Stimulated activated CD8-positive, alpha-beta memory T cell treated with anti-CD3 and anti-CD28 coated beads, Interleukin-12 subunit alpha, Interleukin-12 subunit beta, amount 100 ng/mL, for 1 hour (primary cell): ENCODE results near the gene EIF4E3.

Experiments
- DNase-seq: peaks from one replicate; pipeline ENCODE4 v3.0.0-alpha.2; 2020; ENCODE audit warnings: low read depth

EIF4E3 gene

DNA sequence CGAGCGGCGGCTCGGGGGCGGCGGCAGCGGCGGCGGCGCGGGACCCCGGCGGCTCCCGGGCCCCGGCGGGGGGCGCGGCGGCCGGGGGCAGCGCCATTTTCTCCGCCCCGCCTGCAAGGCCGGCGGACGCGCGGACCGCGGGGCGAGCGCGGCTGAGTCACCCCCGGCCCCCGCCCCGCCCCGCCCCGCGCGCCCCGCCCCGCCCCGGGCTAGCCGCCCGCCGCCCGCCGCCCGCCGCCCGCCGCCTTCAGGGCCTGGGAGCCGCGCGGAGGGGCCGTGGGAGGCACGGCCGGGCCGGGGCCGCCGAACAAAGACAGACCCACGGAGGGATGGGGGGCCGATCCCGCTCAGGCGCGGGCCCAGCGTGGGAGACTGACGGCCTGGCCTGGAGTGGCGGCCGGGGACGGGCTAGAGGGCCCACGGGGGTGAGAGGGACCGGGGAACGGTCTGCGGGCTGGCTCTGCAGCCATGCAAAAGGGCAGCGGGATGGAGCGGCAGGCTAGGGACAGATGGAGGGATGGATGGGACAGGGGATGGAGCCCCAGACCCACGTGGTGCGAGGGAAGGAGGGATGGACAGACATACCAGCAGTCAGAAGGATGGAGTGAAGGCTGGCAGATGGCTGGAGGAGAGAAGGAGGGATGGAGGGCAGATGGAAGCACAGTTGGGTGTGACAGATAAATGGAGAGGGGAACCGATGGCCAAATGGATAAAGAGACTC lies at the start of gene EIF4E3:
EIF4E3 (minus strand) TSS at position 132 of the 721 bp plus-strand sequence; CDS start at position 97, 35 bp downstream.
- no peak for DNase-seq

DNA sequence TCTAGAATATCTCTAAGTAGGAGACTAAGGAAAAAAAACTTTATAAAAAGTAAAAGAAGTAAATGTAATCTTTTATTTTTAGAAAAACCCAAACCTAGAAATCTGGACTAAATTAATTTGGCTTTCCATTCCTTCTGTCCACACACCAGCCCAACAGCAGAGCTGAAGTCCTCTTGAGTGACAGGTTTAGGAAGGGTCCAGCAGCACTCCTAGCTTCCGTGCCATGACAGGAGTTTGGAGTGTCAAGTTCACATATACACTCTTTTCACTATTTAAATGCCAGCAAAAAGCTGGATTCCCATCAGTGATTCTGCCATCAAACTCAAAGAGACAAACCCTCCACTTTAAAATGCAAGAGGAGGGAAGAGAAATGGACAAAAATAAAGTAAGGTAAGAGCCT lies 46.7 kb upstream of the EIF4E3 start:
- DNase-seq = no peak

DNA sequence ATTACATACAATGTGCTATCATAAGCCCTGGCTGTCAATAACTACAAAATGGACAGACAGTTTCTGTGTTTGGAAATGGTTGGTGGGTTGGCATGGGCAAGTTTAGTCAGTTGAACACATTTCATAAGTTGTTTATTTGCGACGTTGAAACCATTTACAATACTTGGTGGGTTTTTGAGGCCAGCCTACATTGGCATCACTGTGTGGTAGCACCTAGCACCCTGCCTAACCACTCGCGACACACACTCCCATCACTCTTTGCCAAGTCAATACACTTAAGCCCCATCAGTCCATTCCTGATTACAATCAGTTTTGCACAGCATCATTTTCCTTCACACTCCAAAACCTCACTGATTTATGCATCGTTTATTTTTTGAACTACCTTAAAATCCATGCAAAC lies 45.9 kb upstream of the EIF4E3 start:
- no peak for DNase-seq

DNA sequence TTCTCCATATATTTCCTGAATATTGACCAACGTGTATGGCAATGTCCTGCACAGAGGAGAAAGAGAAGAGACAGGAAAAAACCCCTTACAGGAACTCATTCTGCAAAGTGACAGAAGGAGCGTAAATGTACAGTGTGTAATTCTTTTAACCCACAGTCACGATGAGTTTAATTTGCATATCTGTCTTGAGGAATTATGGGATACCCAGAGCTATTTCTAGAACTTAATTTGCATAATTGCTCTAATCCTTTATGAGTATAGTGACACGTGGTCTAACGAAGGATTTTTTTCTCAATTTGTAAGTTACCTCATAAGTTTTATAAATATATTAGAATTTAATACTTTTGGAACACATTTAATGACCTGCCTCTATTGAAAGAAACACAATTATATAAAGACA lies 38.2 kb upstream of the EIF4E3 start:
- DNase-seq = no peak

DNA sequence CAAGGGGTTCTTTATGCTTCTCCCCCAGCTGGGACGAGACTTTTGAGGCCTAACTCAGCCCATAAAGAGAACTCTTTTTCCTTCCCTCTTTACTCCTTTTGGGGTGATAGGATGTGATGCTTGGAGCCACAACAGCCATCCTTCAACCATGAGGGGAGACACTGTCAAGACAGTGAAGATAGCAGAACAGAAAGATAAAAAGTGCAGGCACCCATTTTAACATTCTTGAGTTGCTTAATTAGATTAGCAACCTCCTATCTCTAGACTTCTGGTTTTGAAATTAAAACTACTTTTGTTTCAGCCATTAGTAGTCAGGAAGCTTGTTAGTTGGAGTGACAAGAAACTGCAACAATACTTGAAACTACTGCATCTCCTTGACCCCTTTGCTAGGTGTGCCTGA lies 34.9 kb upstream of the EIF4E3 start:
- DNase-seq = no peak

DNA sequence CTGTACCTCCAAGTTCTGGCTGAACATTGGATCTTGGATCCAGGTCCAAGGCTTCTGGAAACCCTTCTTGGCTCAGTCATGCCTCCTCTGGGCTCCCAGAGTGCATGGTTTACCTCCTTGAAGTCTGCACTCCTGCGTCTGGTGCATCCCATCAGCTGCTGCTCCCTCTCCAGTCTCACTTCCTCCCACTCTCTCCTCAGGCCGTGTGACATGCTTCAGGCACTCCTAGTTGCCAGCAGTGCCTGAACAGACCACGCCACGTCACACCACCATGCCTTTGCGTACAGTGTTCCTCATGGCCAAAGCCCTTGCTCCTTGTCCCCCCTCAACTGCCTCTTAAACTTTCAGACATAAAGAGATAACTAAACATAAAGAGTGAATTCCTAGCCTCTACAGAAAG lies 34.2 kb upstream of the EIF4E3 start:
- DNase-seq = no peak

DNA sequence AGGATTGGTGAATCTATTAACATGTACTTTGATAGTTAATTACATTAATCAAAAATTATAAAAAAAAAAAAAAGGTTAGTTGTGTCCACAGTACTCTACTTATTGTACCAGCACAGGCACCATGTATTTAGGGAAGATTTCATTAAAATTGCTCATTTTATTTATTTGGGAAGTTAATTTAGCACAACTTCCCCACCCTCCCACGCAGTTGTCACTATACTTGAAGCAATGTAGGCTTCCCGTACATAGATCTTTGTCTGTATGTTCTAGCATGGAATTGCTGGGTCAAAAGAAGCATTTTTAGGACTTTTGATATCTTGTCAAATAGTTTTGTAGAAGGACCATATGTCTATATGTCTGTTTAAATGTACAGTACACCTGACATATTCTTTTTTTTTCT lies 32.9 kb upstream of the EIF4E3 start:
- no peak for DNase-seq

DNA sequence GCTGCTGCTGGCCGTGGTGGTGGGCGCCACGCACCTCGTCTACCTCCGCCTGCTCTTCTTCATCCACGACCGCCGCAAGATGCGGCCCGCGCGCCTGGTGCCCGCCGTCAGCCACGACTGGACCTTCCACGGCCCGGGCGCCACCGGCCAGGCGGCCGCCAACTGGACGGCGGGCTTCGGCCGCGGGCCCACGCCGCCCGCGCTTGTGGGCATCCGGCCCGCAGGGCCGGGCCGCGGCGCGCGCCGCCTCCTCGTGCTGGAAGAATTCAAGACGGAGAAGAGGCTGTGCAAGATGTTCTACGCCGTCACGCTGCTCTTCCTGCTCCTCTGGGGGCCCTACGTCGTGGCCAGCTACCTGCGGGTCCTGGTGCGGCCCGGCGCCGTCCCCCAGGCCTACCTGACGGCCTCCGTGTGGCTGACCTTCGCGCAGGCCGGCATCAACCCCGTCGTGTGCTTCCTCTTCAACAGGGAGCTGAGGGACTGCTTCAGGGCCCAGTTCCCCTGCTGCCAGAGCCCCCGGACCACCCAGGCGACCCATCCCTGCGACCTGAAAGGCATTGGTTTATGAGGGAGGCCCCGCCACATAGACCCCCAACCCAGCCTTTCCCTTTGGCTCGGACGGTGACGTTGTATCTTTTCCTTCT lies 29.5 kb upstream of the EIF4E3 start:
- no peak for DNase-seq

DNA sequence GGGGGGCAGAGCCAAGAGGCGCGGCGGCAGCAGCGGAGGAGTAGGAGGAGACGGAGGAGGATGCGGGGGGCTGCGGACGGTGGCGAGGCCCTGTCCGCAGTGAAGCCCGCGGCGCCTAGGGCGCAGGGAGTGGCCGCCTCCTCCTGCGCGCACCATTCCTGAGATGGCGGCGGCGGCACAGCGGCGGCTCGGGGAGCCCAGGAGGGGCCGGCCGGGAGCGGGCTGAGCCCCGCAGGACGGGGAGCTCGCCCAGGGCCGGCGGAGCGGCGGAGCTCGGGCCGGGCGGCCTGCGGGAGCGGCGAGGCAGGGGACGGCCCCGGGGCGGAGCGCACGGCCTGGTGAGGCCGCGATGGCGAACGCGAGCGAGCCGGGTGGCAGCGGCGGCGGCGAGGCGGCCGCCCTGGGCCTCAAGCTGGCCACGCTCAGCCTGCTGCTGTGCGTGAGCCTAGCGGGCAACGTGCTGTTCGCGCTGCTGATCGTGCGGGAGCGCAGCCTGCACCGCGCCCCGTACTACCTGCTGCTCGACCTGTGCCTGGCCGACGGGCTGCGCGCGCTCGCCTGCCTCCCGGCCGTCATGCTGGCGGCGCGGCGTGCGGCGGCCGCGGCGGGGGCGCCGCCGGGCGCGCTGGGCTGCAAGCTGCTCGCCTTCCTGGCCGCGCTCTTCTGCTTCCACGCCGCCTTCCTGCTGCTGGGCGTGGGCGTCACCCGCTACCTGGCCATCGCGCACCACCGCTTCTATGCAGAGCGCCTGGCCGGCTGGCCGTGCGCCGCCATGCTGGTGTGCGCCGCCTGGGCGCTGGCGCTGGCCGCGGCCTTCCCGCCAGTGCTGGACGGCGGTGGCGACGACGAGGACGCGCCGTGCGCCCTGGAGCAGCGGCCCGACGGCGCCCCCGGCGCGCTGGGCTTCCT lies 28.8 kb upstream of the EIF4E3 start, which contains the start of gene GPR27:
GPR27 (plus strand) TSS at position 155 of the 909 bp plus-strand sequence; CDS start at position 350, 195 bp downstream.
- no peak for DNase-seq

DNA sequence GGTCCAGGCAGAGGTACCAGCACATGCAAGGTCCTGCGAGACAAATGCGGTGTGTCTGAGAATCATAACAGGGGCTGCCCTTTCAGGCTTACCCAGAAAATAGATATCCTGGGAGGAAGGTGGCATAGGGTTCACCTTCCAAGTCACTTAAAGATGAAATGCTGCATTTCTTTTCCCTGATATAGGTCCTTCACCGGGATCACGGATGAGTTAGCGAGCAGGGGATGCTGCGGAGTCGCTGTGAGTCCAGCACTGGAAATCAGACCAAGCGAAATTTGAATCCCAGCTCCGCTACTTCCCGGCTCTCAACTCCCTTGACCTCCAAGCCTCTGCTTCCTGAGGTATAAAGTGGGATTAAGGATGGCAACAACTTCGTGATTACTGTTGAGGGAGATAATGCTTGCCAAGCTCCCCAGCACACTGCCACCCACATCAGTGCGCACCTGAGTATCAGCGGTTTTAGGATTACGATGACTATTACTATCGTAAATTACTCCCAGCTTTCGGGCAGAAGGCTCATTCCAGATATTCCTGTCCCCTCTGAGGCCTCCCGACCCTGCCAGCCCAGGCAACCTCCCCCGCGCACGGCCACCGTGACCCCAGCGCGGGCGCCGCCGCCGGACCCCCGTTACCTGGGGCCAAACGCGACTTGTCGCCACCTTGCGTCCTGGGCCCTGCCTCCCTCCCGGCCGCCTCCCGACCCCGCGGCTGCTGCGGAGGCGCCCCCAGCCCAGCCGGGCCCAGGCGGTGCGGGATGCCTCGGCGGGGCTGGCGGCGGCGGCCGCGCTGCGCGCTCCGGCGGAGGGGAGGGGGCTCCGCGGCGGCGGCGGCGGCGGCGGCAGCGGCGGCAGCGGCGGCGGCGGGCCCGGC lies 27.9 kb upstream of the EIF4E3 start:
- no peak for DNase-seq

DNA sequence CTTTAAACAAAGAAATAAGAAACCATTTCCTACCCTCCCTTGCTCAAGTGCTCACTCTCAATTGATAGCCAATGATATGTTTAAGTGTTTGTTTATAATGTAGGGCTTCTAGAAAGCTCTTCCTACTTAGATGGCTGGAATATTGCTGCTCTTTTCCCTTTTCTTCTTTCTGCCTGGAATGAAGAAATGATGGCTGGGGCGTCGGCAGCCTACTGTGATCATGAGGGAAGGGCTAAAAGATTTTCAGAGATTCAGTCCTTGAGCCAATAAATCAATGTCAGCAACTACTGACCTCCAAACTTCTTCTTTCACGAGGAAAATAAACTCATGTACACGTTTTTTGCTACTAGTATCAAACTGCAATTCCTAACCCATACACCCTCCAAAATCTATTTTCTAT lies 26.4 kb upstream of the EIF4E3 start:
- no peak for DNase-seq

DNA sequence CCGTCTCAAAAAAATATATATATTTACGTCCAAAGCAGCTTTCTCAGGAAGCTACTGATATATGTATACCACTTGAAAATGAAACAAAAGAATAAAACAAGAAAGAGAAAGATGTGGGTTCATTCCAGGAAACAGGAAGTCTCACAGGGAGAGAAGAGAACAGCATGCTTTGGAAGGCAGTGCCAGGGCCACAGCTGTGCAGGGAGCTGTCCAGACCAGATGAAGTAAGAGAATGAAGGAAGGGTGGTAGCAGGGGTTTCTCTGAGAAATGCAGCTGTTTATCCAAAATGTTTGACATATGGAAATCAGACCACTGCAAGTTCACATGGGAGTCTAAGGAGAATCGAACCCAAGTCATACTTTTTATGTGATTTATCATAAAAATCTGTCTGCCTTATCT lies 19.5 kb upstream of the EIF4E3 start:
- no peak for DNase-seq

DNA sequence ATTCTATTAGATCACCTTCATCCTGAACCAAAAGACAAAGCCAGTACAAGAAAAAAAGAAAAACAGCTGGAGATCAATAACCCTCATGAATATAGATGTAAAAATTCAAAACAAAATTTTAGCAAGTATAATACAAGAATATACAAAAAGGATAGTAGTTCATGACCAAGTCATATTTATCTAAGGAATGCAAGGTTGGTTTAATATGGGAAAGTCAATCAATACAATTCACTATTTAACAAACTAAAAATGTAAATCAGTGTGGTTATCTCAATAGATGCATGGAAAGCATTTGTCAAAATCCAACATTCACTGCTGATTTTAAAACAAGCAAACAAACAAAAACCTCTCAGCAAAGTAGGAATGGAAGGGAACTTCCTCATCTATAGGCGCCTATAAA lies 17.4 kb upstream of the EIF4E3 start:
- no peak for DNase-seq

DNA sequence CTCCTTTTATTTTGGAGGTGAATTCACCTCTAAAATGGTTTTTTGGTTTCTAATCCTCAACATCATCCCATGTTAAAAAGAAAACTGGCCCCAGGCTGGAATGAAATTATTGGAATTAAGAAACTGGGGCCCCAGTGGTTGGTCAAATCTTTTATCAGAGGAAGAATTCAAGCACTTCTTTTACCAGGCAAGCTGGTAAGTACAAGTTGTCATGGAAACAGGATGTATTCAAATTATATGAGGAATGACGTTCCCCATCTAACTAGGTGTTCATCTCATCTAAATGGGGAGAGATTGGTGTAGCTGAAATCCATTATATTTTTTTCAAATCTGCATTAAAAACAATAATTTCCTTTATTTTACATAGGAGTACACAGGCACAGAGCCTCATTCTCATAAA lies 9.7 kb upstream of the EIF4E3 start:
- DNase-seq = no peak

DNA sequence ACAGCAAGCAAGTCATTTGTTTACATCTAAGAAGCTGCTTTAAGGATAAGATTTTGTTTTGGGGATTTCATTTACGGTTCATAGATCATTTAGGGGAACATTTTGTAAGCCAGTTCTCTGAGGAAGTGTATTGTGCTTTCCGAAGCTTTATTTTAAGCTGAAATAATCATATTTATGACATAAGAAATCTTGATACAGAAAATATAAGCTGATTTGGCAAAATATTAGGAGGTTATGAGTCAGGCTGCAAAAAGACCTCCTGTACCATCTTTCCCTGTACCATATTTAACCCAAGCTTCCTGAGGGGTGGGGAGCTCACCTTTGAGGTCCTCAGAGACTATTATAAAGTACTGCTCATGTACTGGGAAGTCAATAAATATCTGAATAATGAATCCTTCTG lies 8.1 kb upstream of the EIF4E3 start:
- no peak for DNase-seq

DNA sequence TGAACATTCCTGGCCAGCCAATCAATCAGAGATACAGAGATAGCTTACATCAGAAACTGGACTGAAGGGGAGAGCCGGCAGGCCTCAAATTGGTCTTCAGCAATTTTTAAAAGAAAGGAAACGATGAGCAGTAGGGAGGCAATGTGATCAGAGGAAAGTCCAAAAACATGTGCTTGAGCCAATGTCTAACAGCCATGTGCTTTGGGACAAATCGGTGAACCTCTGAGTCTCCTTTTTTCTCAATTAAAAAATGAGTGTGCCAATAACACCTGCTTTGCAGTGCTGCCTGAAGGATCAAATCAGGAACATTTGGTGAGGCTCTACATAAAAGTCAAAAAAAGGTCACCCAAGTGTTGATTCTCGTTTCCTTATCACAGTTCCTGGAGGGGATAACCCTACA lies 7.4 kb upstream of the EIF4E3 start:
- no peak for DNase-seq

DNA sequence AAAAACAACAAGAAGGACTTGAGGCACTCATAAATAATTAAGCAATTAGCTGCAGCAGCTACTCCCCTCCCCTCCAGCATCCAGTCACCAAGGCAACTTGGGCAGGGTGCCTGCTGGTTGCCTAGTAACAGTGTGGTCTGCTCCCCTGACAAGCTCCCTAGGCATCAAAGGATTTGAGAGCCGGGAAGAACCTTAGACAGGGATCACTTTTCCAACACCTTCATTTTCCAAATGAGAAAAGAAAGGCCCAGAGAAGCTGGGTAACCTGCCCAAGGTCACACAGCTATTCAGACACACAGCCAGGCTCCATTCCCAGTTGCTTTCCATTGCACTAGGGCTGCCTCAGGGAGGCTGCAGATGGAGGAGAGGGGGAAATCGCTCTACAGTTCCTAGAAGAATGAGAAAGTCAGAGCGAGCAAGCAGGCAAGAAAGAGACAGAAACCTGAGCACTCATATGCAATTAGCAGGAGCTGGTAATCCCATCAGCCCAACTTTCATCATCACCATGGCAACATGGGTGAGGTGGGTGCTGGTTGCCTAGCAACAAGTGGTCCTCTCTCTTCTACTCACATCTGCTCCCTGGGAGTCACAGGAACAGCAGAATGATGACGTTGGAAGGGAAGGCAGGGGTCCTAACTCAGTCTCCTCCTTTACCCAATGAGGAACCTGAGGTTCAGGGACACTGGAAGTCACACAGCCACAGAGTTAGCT lies 3.6 kb upstream of the EIF4E3 start:
- no peak for DNase-seq

DNA sequence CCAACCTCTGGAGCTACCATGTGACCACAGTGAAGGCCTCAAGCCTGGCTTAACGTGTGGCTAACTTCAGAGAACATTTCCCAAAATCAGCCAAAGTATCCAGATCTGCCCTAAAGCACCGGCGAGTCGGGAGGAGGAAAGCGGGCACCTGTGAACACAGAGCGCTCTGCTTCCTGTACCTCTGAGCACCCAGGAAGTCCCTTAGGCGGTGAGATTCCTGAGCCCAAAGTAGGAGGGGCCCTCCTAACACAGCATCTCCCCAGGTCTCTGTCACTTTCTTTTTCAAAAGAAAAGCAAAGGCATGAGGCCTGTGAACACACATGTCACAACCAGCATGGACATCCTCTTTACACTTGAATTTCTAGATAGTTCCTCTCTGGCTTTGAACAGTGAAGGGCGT lies 944 bp upstream of the EIF4E3 start:
- no peak for DNase-seq

DNA sequence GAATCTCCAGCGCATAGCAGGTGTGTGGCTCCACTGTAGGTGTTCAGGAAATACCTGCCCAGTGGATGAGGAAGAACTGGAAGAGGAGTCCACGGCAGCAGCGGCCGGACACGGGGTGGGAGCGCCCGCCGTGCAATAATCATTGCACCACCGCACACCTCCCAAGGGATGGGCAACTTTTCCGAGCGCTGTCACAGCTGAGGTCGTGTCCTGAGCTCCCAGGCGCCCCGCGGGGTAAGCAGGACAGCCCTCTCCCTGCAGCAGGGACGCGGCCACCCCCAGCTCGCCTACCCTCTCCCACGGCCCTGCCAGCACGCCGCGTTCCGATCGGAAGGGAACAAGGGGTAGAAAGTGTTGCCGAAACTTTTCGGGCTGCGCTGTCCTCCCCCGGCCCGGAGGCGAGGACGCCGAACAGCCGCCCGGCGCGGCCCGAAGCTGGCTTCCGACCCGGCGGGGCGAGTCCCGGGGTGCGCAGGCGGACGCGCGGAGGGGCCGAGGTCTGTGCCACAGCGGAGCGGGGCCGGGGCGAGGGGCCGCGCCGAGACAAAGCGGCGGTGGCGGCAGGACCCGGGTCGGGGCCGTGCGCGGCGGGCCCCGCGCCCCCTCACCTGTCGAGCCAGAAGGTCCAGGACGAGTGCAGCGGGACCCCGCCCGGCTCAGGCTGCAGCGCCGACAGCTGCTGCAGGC lies 475 bp downstream of the EIF4E3 start:
- DNase-seq = no peak

DNA sequence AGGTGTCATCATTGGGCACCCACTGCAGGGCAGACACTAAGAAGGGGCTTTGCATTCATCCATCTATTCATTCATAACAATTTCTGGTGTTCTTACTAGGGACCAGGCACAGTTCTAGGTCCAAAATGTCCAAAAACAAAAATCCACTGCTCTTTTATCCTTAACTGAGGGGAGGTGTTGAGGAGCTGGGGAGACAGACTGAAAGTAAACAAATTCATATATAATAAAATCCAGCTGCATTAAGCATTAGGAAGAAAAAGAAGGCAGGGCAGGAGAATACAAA lies 1.1 kb downstream of the EIF4E3 start:
- no peak for DNase-seq
